Caco-2 (cell line): Measurements from ENCODE around the gene FRMD4B. TPM values are rescaled to one million over a fixed set of nuclear protein-coding genes. Genes with fewer than 3 reads are reported as not detected.

Experiments used
- BruUV-seq: library from RNA; stranded (reverse); fragments of 400-500 nt; replicated peaks from 2 replicates; lab custom pipeline; 2021; lab: Mats Ljungman, UMichigan
- CTCF ChIA-PET: fragments of 300-600 bp; sonication (Branson Sonifier 250); formaldehyde crosslinking; loops from one replicate; lab custom pipeline; 2022; ENCODE audit warnings: antibody characterized with exemption; lab: Charles Lee
- POLR2A ChIA-PET: fragments of 300-600 bp; sonication (Branson Sonifier 250); formaldehyde crosslinking; loops from one replicate; lab custom pipeline; 2022; ENCODE audit warnings: antibody characterized with exemption; lab: Charles Lee
- DNase-seq, 2 experiments: peaks; one replicate each; pipeline versions ENCODE4 v3.0.0 to v3.0.0-alpha.2; 2020 to 2022
- H3K27me3 ChIP-seq: replicated peaks from 2 replicates; pipeline ENCODE4 v1.6.0; 2011; ENCODE audit warnings: low read length; ENCODE audit not compliant: control insufficient read depth, insufficient read depth
- H3K36me3 ChIP-seq: 2 replicates; pipeline ENCODE4 v1.5.1; 2011; ENCODE audit warnings: low read length; ENCODE audit not compliant: control insufficient read depth, insufficient read depth
- H3K4me1 ChIP-seq: fragments of 250-450 bp; sonication (Bioruptor Pico); 2 replicates; pipeline ENCODE4 v1.5.1; 2020; ENCODE audit warnings: mild to moderate bottlenecking
- H3K4me3 ChIP-seq: 2 replicates; pipeline ENCODE4 v1.5.1; 2011; ENCODE audit warnings: low read depth, mild to moderate bottlenecking, control low read depth, low read length
- H3K9me3 ChIP-seq: fragments of 250-450 bp; sonication (Bioruptor Pico); 2 replicates; pipeline ENCODE4 v1.5.1; 2020; ENCODE audit warnings: mild to moderate bottlenecking, moderate library complexity
- H3K27ac Mint-ChIP-seq: one replicate; pipeline ENCODE4 v1.8.0; 2022; ENCODE audit warnings: mixed read lengths; ENCODE audit not compliant: unreplicated experiment
- H3K27me3 Mint-ChIP-seq: one replicate; pipeline ENCODE4 v1.8.0; 2022; ENCODE audit warnings: mixed read lengths; ENCODE audit not compliant: insufficient read depth, unreplicated experiment
- H3K36me3 Mint-ChIP-seq: one replicate; pipeline ENCODE4 v1.8.0; 2022; ENCODE audit warnings: mild to moderate bottlenecking, mixed read lengths; ENCODE audit not compliant: insufficient read depth, unreplicated experiment
- H3K4me1 Mint-ChIP-seq: one replicate; pipeline ENCODE4 v1.8.0; 2022; ENCODE audit warnings: low read depth, mixed read lengths; ENCODE audit not compliant: unreplicated experiment
- H3K4me3 Mint-ChIP-seq: one replicate; pipeline ENCODE4 v1.8.0; 2022; ENCODE audit warnings: mild to moderate bottlenecking, moderate library complexity, mixed read lengths; ENCODE audit not compliant: unreplicated experiment
- H3K9me3 Mint-ChIP-seq: one replicate; pipeline ENCODE4 v1.8.0; 2022; ENCODE audit warnings: mixed read lengths; ENCODE audit not compliant: unreplicated experiment
- intact Hi-C: fragments of 100-400 bp; cut with micrococcal nuclease; formaldehyde crosslinking; loops from one replicate; pipeline ENCODE4 v1.10.0; 2022; ENCODE audit not compliant: unreplicated experiment
- total RNA-seq: library from RNA; stranded (reverse); gene quantifications from 2 replicates; pipeline ENCODE4 v1.2.3, GENCODE V29; 2022
- TF ChIP-seq, protein P1 (sequence below), 2 experiments: fragments of 200-600 bp in 1 of 2; IDR thresholded peaks; 1 replicate in 1 of 2; 2 replicates in 1 of 2; pipeline versions ENCODE4 v1.5.1 to v1.8.0; 2011 to 2022; ENCODE audit warnings: antibody characterized with exemption in 1 of 2, control low read depth in 1 of 2, inconsistent platforms in 1 of 2, low read depth in 1 of 2, low read length in 1 of 2, mild to moderate bottlenecking in 1 of 2, moderate library complexity in 1 of 2; ENCODE audit not compliant: insufficient read depth in 1 of 2, severe bottlenecking in 1 of 2, unreplicated experiment in 1 of 2

Gene FRMD4B
- total RNA-seq, 1 experiment from 2014 or later: 47.5 TPM

DNA sequence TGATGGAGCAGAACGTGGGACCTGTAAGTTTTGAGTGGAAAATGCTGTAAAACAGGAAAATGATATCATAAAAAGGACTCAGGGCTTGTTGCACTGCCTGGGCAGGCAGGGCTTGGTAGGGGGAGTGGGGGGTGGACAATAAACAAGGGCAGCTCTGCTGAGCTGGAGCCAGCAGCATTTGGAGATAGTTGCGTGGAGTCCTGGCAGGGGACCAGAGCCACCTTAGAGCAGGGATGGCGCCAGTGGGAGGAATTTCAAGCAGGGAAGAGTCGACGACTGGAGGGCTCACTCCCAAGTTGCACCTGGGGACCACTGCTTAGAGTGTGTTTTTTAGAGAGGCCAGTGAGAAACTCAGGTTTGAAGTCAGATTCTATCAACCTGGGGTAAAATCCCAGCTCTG lies 22.7 kb upstream of the FRMD4B start:
- POLR2A ChIA-PET: no interaction called here

GRCh38 chr3:69407908-69408307 lies 22.0 kb upstream of the FRMD4B start:
- no peak for DNase-seq
- no TSS peak for BruUV-seq
- H3K4me1 Mint-ChIP-seq: peaks cover 8% of the 10 kb centered on the region
- no peaks in the 10 kb centered on the region for H3K36me3 Mint-ChIP-seq
- no peaks in the 10 kb centered on the region for H3K9me3 Mint-ChIP-seq
- Histone ChIP-seq H3K4me1 (peaks cover 8% of the 10 kb centered on the region), H3K4me3 (no peak overlapping the region), H3K36me3 (no peaks in the 10 kb centered on the region), H3K9me3 (peaks cover 4% of the 10 kb centered on the region), H3K27me3 (no peaks in the 10 kb centered on the region)
- H3K4me3 Mint-ChIP-seq: no peak overlapping the region
- H3K27me3 Mint-ChIP-seq: no peaks in the 10 kb centered on the region
- intact Hi-C loops: no loop called here
- no peak overlapping the region for H3K27ac Mint-ChIP-seq
- CTCF ChIA-PET: no interaction called here
- POLR2A ChIA-PET: no interaction called here
- TF ChIP-seq, protein P1, sequence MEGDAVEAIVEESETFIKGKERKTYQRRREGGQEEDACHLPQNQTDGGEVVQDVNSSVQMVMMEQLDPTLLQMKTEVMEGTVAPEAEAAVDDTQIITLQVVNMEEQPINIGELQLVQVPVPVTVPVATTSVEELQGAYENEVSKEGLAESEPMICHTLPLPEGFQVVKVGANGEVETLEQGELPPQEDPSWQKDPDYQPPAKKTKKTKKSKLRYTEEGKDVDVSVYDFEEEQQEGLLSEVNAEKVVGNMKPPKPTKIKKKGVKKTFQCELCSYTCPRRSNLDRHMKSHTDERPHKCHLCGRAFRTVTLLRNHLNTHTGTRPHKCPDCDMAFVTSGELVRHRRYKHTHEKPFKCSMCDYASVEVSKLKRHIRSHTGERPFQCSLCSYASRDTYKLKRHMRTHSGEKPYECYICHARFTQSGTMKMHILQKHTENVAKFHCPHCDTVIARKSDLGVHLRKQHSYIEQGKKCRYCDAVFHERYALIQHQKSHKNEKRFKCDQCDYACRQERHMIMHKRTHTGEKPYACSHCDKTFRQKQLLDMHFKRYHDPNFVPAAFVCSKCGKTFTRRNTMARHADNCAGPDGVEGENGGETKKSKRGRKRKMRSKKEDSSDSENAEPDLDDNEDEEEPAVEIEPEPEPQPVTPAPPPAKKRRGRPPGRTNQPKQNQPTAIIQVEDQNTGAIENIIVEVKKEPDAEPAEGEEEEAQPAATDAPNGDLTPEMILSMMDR (IDR thresholded peaks at IDR 0.05; ENCODE audit: insufficient read depth in 1 of 2, low read depth in 1 of 2, low read length in 1 of 2, severe bottlenecking in 1 of 2, unreplicated experiment in 1 of 2): no peak

More for the DNA sequence above, 22.7 kb upstream of the FRMD4B start:
- no peak overlapping the region for H3K27ac Mint-ChIP-seq
- CTCF ChIA-PET: interaction anchor here (2.6 kb wide), 1 partner anchor 247 kb away, joined by 12 read pairs; no protein-coding TSS in a partner anchor
- H3K9me3 Mint-ChIP-seq: no peaks in the 10 kb centered on the region
- no peaks in the 10 kb centered on the region for H3K27me3 ChIP-seq
- no peaks in the 10 kb centered on the region for H3K27me3 Mint-ChIP-seq
- DNase-seq: no peak
- intact Hi-C loops: no loop called here
- no peak overlapping the region for H3K4me3 Mint-ChIP-seq
- peaks cover 4% of the 10 kb centered on the region for H3K9me3 ChIP-seq
- TF ChIP-seq, protein P1 (IDR thresholded peaks at IDR 0.05; ENCODE audit: insufficient read depth in 1 of 2, low read depth in 1 of 2, low read length in 1 of 2, severe bottlenecking in 1 of 2, unreplicated experiment in 1 of 2): no peak
- no peaks in the 10 kb centered on the region for H3K36me3 ChIP-seq
- BruUV-seq: no TSS peak
- H3K4me3 ChIP-seq: no peak overlapping the region
- H3K4me1 ChIP-seq: peaks cover 2% of the 10 kb centered on the region; the same call in 1 of the 2 replicates
- peaks cover 3% of the 10 kb centered on the region for H3K4me1 Mint-ChIP-seq
- no peaks in the 10 kb centered on the region for H3K36me3 Mint-ChIP-seq

- Mint-ChIP-seq H3K27ac (no peak overlapping the region), H3K9me3 (no peaks in the 10 kb centered on the region), H3K36me3 (no peaks in the 10 kb centered on the region), H3K27me3 (no peaks in the 10 kb centered on the region), H3K4me3 (no peak overlapping the region), H3K4me1 (peaks cover 8% of the 10 kb centered on the region)
- Histone ChIP-seq H3K4me1 (peaks cover 14% of the 10 kb centered on the region), H3K27me3 (no peaks in the 10 kb centered on the region), H3K4me3 (no peak overlapping the region), H3K9me3 (peaks cover 4% of the 10 kb centered on the region), H3K36me3 (no peaks in the 10 kb centered on the region)
- ChIA-PET POLR2A (no interaction called here), CTCF (interaction anchor here (0.6 kb wide), 1 partner anchor 102 kb away, joined by 4 read pairs; no protein-coding TSS in a partner anchor)
- no peak for DNase-seq
- TF ChIP-seq, protein P1 (IDR thresholded peaks at IDR 0.05; ENCODE audit: insufficient read depth in 1 of 2, low read depth in 1 of 2, low read length in 1 of 2, severe bottlenecking in 1 of 2, unreplicated experiment in 1 of 2): no peak
- no TSS peak for BruUV-seq
- intact Hi-C loops: no loop called here
Measured at GRCh38 chr3:69406163-69406562, 20.3 kb upstream of the FRMD4B start.
